Endothelial cell of umbilical vein (primary cell): ENCODE results near the gene TMEM125. TPM values are rescaled to one million over a fixed set of nuclear protein-coding genes. Genes with fewer than 3 reads are reported as not detected.

Experiments
- BruUV-seq: library from RNA; stranded (reverse); fragments of 400-500 nt; replicated peaks from 2 replicates; lab custom pipeline; 2021; lab: Mats Ljungman, UMichigan
- CTCF ChIA-PET: fragments of 300-600, 350-600 bp; sonication (Branson Sonifier 250); formaldehyde crosslinking; loops from one replicate; lab custom pipeline; 2021; ENCODE audit warnings: antibody characterized with exemption, inconsistent platforms; lab: Charles Lee
- POLR2A ChIA-PET: fragments of 300-600, 350-600 bp; sonication (Branson Sonifier 250); formaldehyde crosslinking; loops from one replicate; lab custom pipeline; 2021; ENCODE audit warnings: antibody characterized with exemption, inconsistent platforms; lab: Charles Lee
- DNase-seq: peaks from one replicate; pipeline ENCODE4 v3.0.0-alpha.2; 2011; ENCODE audit warnings: low read depth, low spot score
- FAIRE-seq: peaks from 2 replicates; lab custom pipeline; 2011; peaks lifted over from hg19 to GRCh38; lab: Jason Lieb, UNC
- H2AFZ ChIP-seq: 2 replicates; pipeline ENCODE4 v1.6.0; 2012; ENCODE audit warnings: low read depth, low read length, control low read depth, inconsistent platforms
- H3K27ac ChIP-seq: 2 replicates; pipeline ENCODE4 v1.5.1; 2011; ENCODE audit warnings: low read depth, mild to moderate bottlenecking, control low read depth, low read length, moderate library complexity; ENCODE audit not compliant: insufficient read depth
- H3K27me3 ChIP-seq, 2 experiments: 2 replicates each; pipeline versions ENCODE4 v1.6.0 to v1.6.1; 2011; ENCODE audit warnings: low read length in 2 of 2, mixed read lengths in 1 of 2; ENCODE audit not compliant: control insufficient read depth in 2 of 2, insufficient read depth in 2 of 2
- H3K36me3 ChIP-seq, 2 experiments: 2 replicates in 1 of 2; 3 replicates in 1 of 2; pipeline ENCODE4 v1.5.1; 2011; ENCODE audit warnings: low read length in 2 of 2, mild to moderate bottlenecking in 1 of 2, moderate library complexity in 1 of 2; ENCODE audit not compliant: control insufficient read depth in 2 of 2, insufficient read depth in 2 of 2; ENCODE audit errors: extremely low read depth in 1 of 2
- H3K4me1 ChIP-seq: 3 replicates; pipeline ENCODE4 v1.5.1; 2011; ENCODE audit warnings: mild to moderate bottlenecking, low read length; ENCODE audit not compliant: control insufficient read depth, insufficient read depth; ENCODE audit errors: extremely low read depth
- H3K4me2 ChIP-seq: 2 replicates; pipeline ENCODE4 v1.6.1; 2011; ENCODE audit warnings: low read length, control low read depth, mixed read lengths; ENCODE audit not compliant: insufficient read depth
- H3K4me3 ChIP-seq, 3 experiments: fragments of 200-600 bp in 1 of 3; sonication (generic), shearing (Covaris generic) in 1 of 3; replicated peaks in 1 of 3; 2 replicates each; pipeline ENCODE4 v1.5.1; 2011 to 2016; ENCODE audit warnings: control low read depth in 3 of 3, low read length in 3 of 3, mild to moderate bottlenecking in 2 of 3, inconsistent platforms in 1 of 3, low read depth in 1 of 3, moderate library complexity in 1 of 3; ENCODE audit not compliant: insufficient read depth in 1 of 3
- H3K79me2 ChIP-seq: 2 replicates; pipeline ENCODE4 v1.6.0; 2012; ENCODE audit warnings: low read length, inconsistent platforms; ENCODE audit not compliant: control insufficient read depth, insufficient read depth
- H3K9ac ChIP-seq: replicated peaks from 2 replicates; pipeline ENCODE3; 2011; ENCODE audit warnings: low read length, control low read depth; ENCODE audit not compliant: insufficient read depth; ENCODE audit errors: extremely low read depth
- H3K9me1 ChIP-seq: replicated peaks from 3 replicates; pipeline ENCODE4 v1.6.0; 2011; ENCODE audit warnings: mild to moderate bottlenecking, low read length; ENCODE audit not compliant: control insufficient read depth, insufficient read depth; ENCODE audit errors: extremely low read depth
- H3K9me3 ChIP-seq: replicated peaks from 2 replicates; pipeline ENCODE4 v1.5.1; 2012; ENCODE audit warnings: low read length, inconsistent platforms; ENCODE audit not compliant: control insufficient read depth, insufficient read depth
- H4K20me1 ChIP-seq: replicated peaks from 2 replicates; pipeline ENCODE3; 2011; ENCODE audit warnings: mild to moderate bottlenecking, low read length; ENCODE audit not compliant: control insufficient read depth, insufficient read depth; ENCODE audit errors: extremely low read depth
- CTCF ChIP-seq, 2 donors: IDR thresholded peaks; 1 replicate in 1 of 2; 2 replicates in 1 of 2; pipeline ENCODE4 v1.5.1; 2011; ENCODE audit warnings: low read length in 2 of 2, mild to moderate bottlenecking in 2 of 2, moderate library complexity in 2 of 2, control low read depth in 1 of 2, inconsistent platforms in 1 of 2, low read depth in 1 of 2; ENCODE audit not compliant: insufficient read depth in 1 of 2; ENCODE audit errors: extremely low read depth in 1 of 2
- EZH2 ChIP-seq: IDR thresholded peaks from 2 replicates; pipeline ENCODE4 v1.6.1; 2012; ENCODE audit warnings: borderline replicate concordance, low read depth, mild to moderate bottlenecking, moderate library complexity, low read length, inconsistent platforms; ENCODE audit not compliant: severe bottlenecking
- FOS ChIP-seq: IDR thresholded peaks from 2 replicates; pipeline ENCODE4 v1.6.1; 2011; ENCODE audit warnings: mild to moderate bottlenecking, low read length, moderate library complexity, borderline replicate concordance; ENCODE audit not compliant: insufficient read depth
- GATA2 ChIP-seq: IDR thresholded peaks from 2 replicates; pipeline ENCODE4 v1.7.0; 2011; ENCODE audit warnings: low read depth, mild to moderate bottlenecking, moderate library complexity, mixed read lengths, low read length; ENCODE audit not compliant: insufficient read length, insufficient read depth
- JUN ChIP-seq: IDR thresholded peaks from 2 replicates; pipeline ENCODE4 v1.6.1; 2011; ENCODE audit warnings: borderline replicate concordance, low read depth; ENCODE audit not compliant: insufficient read length, insufficient read depth
- MAX ChIP-seq: IDR thresholded peaks from 2 replicates; pipeline ENCODE4 v1.6.1; 2011; ENCODE audit not compliant: insufficient read depth, insufficient read length
- MYC ChIP-seq: IDR thresholded peaks from one replicate; pipeline ENCODE4 v1.6.1; 2011; ENCODE audit warnings: mild to moderate bottlenecking, low read depth, low read length
- POLR2A ChIP-seq: IDR thresholded peaks from 2 replicates; pipeline ENCODE4 v1.6.1; 2012; ENCODE audit warnings: low read depth, mild to moderate bottlenecking, control low read depth, low read length
- POLR2AphosphoS5 ChIP-seq: IDR thresholded peaks from 2 replicates; pipeline ENCODE4 v1.6.1; 2012; ENCODE audit warnings: low read depth, mild to moderate bottlenecking, control low read depth, low read length, moderate library complexity; ENCODE audit not compliant: insufficient read depth
- dilution Hi-C: fragments of 300-500 bp; cut with MboI; formaldehyde crosslinking; loops from one replicate; pipeline ENCODE4 v1.15.0; 2019; ENCODE audit warnings: low sequenced_read_pairs; ENCODE audit not compliant: extremely low pct_ligation_motif_present
- intact Hi-C: fragments of 100-400 bp; cut with micrococcal nuclease; formaldehyde crosslinking; loops from one replicate; pipeline ENCODE4 v1.10.0; 2022
- polyA plus RNA-seq, 4 experiments: library from polyadenylated mRNA; depleted of rRNA in 3 of 4; stranded (reverse) in 3 of 4; unstranded in 1 of 4; fragments of >200 nt; gene quantifications; 2 replicates each; pipeline versions ENCODE4 v1.2.1 to v1.2.3, GENCODE V29; 2011 to 2012; ENCODE audit warnings: missing spikeins in 1 of 4
- total RNA-seq: library from RNA; stranded (reverse); gene quantifications from 2 replicates; pipeline ENCODE4 v1.2.3, GENCODE V29; 2021

TMEM125 gene
- total and polyA plus RNA-seq, 2 donors (not counting 3 experiments of a cell fraction or from before 2014, with no cell fraction given) = 0.17 TPM; not detected in 1

GRCh38 chr1:43304771-43305300, 35.1 kb downstream of the TMEM125 start:
- FAIRE-seq = no peak
- ChIA-PET POLR2A (interaction anchor here (2.2 kb wide), 1 partner anchor 10 kb away, joined by 15 read pairs; no protein-coding TSS in a partner anchor), CTCF (interaction anchor here (1.5 to 3.3 kb wide), 3 partner anchors 10 to 67 kb away, joined by 4 to 32 read pairs (median 8); no protein-coding TSS in a partner anchor)
- dilution Hi-C loops = no loop called here
- Histone ChIP-seq H3K4me1 (peaks cover 33% of the 10 kb centered on the region), H3K79me2 (peaks cover 76% of the 10 kb centered on the region), H3K4me2 (peak overlapping the region; percentile 98), H2AFZ (no peak overlapping the region), H3K4me3 (peak overlapping the region in 2 of 3 experiments; percentile 76 to 96), H3K27me3 (no peaks in the 10 kb centered on the region), H4K20me1 (no peaks in the 10 kb centered on the region), H3K9me1 (no peaks in the 10 kb centered on the region), H3K9me3 (no peaks in the 10 kb centered on the region), H3K9ac (no peak overlapping the region), H3K27ac (no peak overlapping the region), H3K36me3 (peaks cover 29 to 51% of the 10 kb centered on the region in 2 experiments)
- DNase-seq = no peak
- intact Hi-C loops = loop anchor here (5.0 kb wide), 1 partner anchor 167 kb away; no protein-coding TSS in a partner anchor
- peak; percentile 14 for TF ChIP-seq POLR2AphosphoS5
- no peak for TF ChIP-seq EZH2
- no peak for TF ChIP-seq GATA2
- BruUV-seq = no TSS peak

- ChIA-PET CTCF (no interaction called here), POLR2A (no interaction called here)
- no TSS peak for BruUV-seq
These were observed 35.7 kb downstream of the TMEM125 start for GRCh38 chr1:43305461-43305860.

More at GRCh38 chr1:43305461-43305860, 35.7 kb downstream of the TMEM125 start:
- Histone ChIP-seq H3K9me3 (no peaks in the 10 kb centered on the region), H3K9ac (no peak overlapping the region), H3K4me3 (no peak overlapping the region), H3K4me2 (no peak overlapping the region), H2AFZ (no peak overlapping the region), H3K9me1 (no peaks in the 10 kb centered on the region), H3K36me3 (peaks cover 32 to 54% of the 10 kb centered on the region in 2 experiments), H3K79me2 (peaks cover 78% of the 10 kb centered on the region), H3K27ac (no peak overlapping the region), H3K4me1 (peaks cover 28% of the 10 kb centered on the region), H4K20me1 (no peaks in the 10 kb centered on the region), H3K27me3 (no peaks in the 10 kb centered on the region)
- no peak for TF ChIP-seq MYC
- no peak for TF ChIP-seq POLR2A
- no peak for TF ChIP-seq FOS
- TF ChIP-seq MAX = no peak
- no peak for TF ChIP-seq GATA2
- no peak for TF ChIP-seq EZH2
- TF ChIP-seq JUN = no peak
- no peak for TF ChIP-seq CTCF (IDR thresholded peaks at IDR 0.05; ENCODE audit: extremely low read depth in 1 of 2, insufficient read depth in 1 of 2, low read depth in 1 of 2, low read length in 2 of 2)
- TF ChIP-seq POLR2AphosphoS5 = no peak
- intact Hi-C loops = no loop called here
- FAIRE-seq (no peak), DNase-seq (no peak)
- dilution Hi-C loops = no loop called here
